WERI-Rb-1 (cell line): ENCODE data around the gene SORL1.

Experiments
- DNase-seq: peaks from one replicate; pipeline ENCODE4 v3.0.0-alpha.2; 2020
- H3K27ac ChIP-seq: fragments of 250-450 bp; sonication (Bioruptor Pico); 2 replicates; pipeline ENCODE4 v1.5.1; 2020; ENCODE audit warnings: mild to moderate bottlenecking, moderate library complexity
- H3K27me3 ChIP-seq: fragments of 250-450 bp; sonication (Bioruptor Pico); 2 replicates; pipeline ENCODE4 v1.5.1; 2021; ENCODE audit warnings: mild to moderate bottlenecking, low read depth, moderate library complexity; ENCODE audit not compliant: insufficient read depth, severe bottlenecking
- H3K36me3 ChIP-seq: fragments of 250-450 bp; sonication (Bioruptor Pico); 2 replicates; pipeline ENCODE4 v1.5.1; 2020; ENCODE audit warnings: mild to moderate bottlenecking, moderate library complexity
- H3K4me3 ChIP-seq: 2 replicates; pipeline ENCODE4 v1.5.1; 2011; ENCODE audit warnings: low read depth, mild to moderate bottlenecking, control low read depth, low read length
- H3K9me3 ChIP-seq: fragments of 250-450 bp; sonication (Bioruptor Pico); 2 replicates; pipeline ENCODE4 v1.5.1; 2021; ENCODE audit warnings: mild to moderate bottlenecking, moderate library complexity; ENCODE audit not compliant: severe bottlenecking
- CTCF ChIP-seq: IDR thresholded peaks from 2 replicates; pipeline ENCODE4 v1.5.1; 2011; ENCODE audit warnings: low read depth, mild to moderate bottlenecking, control low read depth, inconsistent platforms, low read length

SORL1 gene

GRCh38 chr11:121425828-121426227 lies 26.3 kb upstream of the SORL1 start:
- Histone ChIP-seq H3K27me3 (no peaks in the 10 kb centered on the region), H3K9me3 (no peaks in the 10 kb centered on the region), H3K4me3 (no peak overlapping the region), H3K27ac (no peak overlapping the region), H3K36me3 (no peaks in the 10 kb centered on the region)
- TF ChIP-seq CTCF: no peak
- DNase-seq: no peak

GRCh38 chr11:121426476-121427399 lies 25.4 kb upstream of the SORL1 start:
- H3K36me3 ChIP-seq: no peaks in the 10 kb centered on the region
- no peak overlapping the region for H3K4me3 ChIP-seq
- H3K9me3 ChIP-seq: no peaks in the 10 kb centered on the region
- H3K27ac ChIP-seq: no peak overlapping the region
- no peaks in the 10 kb centered on the region for H3K27me3 ChIP-seq
- DNase-seq: no peak
- no peak for TF ChIP-seq CTCF

GRCh38 chr11:121427400-121427744 lies 24.7 kb upstream of the SORL1 start:
- no peaks in the 10 kb centered on the region for H3K9me3 ChIP-seq
- H3K27me3 ChIP-seq: no peaks in the 10 kb centered on the region
- TF ChIP-seq CTCF: no peak
- DNase-seq: no peak
- H3K4me3 ChIP-seq: no peak overlapping the region
- no peaks in the 10 kb centered on the region for H3K36me3 ChIP-seq
- no peak overlapping the region for H3K27ac ChIP-seq

- Histone ChIP-seq H3K27me3 (no peaks in the 10 kb centered on the region), H3K9me3 (no peaks in the 10 kb centered on the region), H3K36me3 (no peaks in the 10 kb centered on the region), H3K4me3 (no peak overlapping the region), H3K27ac (no peak overlapping the region)
- TF ChIP-seq CTCF: no peak
- DNase-seq: no peak
Observed at GRCh38 chr11:121429556-121429955, 22.6 kb upstream of the SORL1 start.

GRCh38 chr11:121431820-121432526 lies 20.1 kb upstream of the SORL1 start:
- H3K27me3 ChIP-seq: no peaks in the 10 kb centered on the region
- DNase-seq: no peak
- H3K36me3 ChIP-seq: no peaks in the 10 kb centered on the region
- H3K4me3 ChIP-seq: no peak overlapping the region
- no peaks in the 10 kb centered on the region for H3K9me3 ChIP-seq
- TF ChIP-seq CTCF: no peak
- no peak overlapping the region for H3K27ac ChIP-seq
